Hindlimb muscle (tissue), 1 donor: Measurements from ENCODE around the gene PRMT6. TPM values are rescaled to one million over a fixed set of nuclear protein-coding genes. Genes with fewer than 3 reads are reported as not detected.

Experiments
- DNase-seq: peaks from one replicate; pipeline ENCODE4 v3.0.0-alpha.2; 2013
- polyA plus RNA-seq: library from polyadenylated mRNA; unstranded; fragments of 120-200 nt; gene quantifications from one replicate; pipeline ENCODE4 v1.2.1, GENCODE V29; 2013; ENCODE audit not compliant: insufficient read length

The PRMT6 gene
- polyA plus RNA-seq, 1 donor, result 17.3 TPM

- DNase-seq, result peak; percentile 43
Measured at GRCh38 chr1:107095647-107096046, 39.2 kb downstream of the PRMT6 start.

DNA sequence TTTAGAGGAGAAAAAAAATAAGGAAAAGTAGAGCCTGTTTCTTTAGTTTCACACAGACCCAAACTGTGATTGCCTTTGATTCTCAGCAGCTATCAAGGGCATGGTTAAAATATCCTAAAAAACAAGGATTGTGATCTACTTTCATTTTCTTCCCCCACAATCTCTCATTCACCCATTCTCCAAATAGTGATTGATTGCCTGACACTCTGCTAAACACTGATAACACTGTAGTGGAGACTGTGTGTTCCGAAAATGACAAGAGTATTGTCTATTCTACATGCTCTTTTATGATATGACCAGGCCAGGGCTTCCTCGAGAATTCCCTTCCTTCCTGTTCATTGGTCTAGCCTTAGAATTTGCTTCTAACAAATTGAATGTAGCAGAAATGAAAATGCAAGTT, 40.2 kb downstream of the PRMT6 start:
- no peak for DNase-seq

GRCh38 chr1:107098961-107099360, 42.5 kb downstream of the PRMT6 start:
- no peak for DNase-seq

DNA sequence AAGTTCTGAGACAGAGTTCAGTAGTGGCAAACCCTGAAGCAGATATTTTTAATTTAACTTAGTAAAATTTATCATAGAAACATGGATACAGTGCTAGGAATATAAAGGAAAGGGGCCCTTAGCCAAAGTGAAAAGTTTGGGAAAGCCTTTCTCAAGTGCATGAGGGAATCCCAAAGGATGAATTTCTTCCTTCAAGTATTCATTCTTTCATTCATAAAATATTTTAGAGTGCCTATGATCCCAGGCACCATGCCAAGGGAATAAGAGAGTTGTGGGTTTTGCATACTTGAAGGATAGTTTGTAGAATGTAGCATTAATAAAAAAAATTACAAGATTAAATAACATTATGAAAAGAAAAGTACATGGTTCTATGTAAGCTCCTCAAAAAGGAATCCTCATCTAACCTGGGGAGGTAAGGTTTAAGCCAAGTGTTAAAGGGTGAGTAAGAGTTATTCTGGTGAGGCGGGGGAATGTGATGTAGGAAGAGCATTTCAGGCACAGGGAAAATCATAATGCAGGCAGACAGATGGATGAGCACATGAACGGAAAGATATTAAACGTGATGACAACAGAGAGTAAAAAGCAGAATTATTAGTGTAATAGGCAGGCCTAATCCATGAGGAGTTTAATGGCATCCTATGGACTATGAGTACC, 44.0 kb downstream of the PRMT6 start:
- DNase-seq, result peak; percentile 37

DNA sequence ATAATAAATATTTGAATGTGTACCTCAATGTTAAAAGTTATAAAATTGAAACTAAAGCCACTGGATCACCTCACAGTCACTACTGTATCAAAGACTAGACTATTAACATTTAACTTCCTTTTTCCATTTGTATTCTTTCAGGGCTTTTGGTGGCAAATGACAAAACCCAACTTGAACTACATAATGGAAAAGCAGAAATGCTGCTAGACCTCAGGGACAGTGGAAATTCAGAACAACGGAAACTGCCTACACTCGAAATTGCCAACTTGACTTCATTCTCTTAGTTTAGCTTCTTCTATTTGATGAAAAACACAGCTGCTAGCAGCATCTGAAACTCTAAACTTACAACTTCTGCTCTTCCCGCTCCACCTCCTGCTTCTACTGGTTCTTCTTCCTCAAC, 49.4 kb downstream of the PRMT6 start:
- no peak for DNase-seq

Other genes starting within 250 kb of the PRMT6 start
- 9.7 TPM for gene NTNG1, start 84.4 kb downstream of the PRMT6 start, polyA plus RNA-seq